ENCODE data around the gene FCN1. TPM values are rescaled to one million over a fixed set of nuclear protein-coding genes. Genes with fewer than 3 reads are reported as not detected.

FCN1 gene
- total RNA-seq (10 to 100 TPM in 1 of 2 donors, 1 to 10 TPM in 1; 1.2 to 13.8 TPM), polyA plus RNA-seq (ENCODE audit: insufficient read length in 2 of 2) (under 1 TPM; 0.08 to 0.53 TPM)
- long read RNA-seq, donor 1: 0 reads
- long read RNA-seq, donor 2: 0 reads
- long read RNA-seq, donor 3: 0 reads
- long read RNA-seq, donor 4, partial matches to known transcripts: 0 of 2 reads
- long read RNA-seq, donor 4, other reads (novel, unspliced or antisense): 0 of 2 reads

DNA sequence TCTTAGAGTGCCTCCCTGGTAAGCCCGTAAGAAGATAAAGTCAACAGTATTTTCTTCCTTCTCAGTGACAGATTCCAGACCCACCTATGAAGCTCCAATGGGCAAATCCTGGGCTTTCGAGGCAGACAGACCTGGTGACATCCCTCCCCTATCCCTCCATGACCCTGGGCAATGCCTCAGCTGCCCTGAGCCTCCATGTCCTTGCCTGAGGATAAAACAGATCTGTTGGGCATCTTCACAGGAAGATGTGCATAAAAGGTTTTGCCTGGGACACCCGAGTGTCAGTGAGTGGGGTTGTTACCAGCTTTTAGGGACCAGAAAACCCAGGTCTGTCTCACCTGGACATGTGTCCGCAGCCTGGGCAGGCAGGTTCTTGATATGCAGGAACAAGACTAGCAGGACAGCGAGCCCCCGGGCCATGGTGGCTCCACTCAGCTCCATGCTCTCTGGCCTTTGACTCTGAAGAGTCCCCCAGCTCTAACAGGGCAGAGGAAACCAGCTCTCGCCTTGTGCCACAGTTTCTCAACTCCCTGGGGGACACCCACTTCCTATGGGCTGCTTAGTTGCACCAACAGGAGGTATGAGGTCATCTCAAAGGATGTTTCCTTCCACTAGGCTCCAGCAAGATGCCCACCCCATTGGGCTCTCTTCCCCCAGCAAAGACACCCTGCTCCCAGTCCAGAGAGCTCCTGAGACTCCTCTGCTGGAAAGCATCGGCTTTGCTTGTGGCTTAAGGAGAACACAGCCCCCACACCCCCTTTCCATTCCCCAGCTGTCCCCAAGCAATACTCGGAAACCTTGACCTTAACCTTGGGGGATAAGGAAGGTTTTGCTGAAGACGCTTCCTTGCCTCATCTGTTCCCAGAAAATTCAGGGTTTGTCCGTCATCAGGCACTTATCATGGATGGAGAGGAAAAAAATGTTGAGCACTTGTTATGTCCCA is at the start of gene FCN1:
FCN1 (minus strand) TSS at position 482 of the 943 bp plus-strand sequence; CDS start at position 441, 41 bp downstream.
- H3K9me3 ChIP-seq (ENCODE audit: control insufficient read depth, insufficient read depth, low read length): peaks cover 4% of the 10 kb centered on the region
- WGBS (ENCODE audit: insufficient coverage): 86% methylated on average over 7 of the region's 11 CpGs
- no peaks in the 10 kb centered on the region for H3K27me3 ChIP-seq (ENCODE audit: control insufficient read depth, insufficient read depth, low read length)

DNA sequence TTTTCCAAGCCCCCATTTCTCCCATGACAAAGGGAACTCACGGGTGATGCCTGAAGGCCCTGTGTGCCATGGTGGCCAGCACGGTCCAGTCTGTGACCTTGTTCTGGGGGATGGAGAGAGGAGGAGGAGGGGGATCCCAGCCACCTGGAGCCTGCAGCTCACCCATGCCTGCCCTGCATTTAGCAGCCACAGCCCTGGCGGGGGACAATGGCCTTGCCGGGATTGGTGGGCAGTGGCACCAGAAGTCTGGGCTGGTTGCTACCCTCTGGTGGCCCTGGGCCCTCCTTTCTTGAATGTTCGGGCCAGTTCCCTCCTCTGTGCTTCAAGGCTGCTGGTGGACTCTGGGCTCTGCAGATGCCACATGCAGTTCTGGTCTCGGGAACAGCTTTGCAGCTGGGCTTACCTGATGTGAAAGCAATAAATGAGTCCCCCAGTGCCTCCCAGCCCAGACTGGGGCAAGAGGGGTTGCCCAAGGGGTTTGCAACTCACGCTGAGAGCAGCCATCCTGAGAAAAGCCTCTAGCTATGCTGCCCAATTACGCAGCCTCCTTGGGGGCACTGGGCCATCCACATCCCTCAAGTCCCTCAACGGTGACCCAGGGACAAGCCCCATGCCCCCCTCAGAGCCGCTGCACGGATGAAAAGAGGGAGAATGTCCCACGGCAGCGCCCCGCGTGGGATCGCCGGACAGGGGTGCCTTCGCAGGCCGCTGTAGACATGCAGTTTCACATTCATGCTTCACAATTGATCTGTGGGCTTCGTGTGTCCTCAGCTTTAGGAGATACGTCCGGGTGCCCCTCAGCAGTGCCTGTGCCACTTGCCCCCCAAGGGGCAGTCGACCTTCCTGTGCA is 49.2 kb upstream of the FCN1 start:
- H3K27me3 ChIP-seq (ENCODE audit: control insufficient read depth, insufficient read depth, low read length): no peaks in the 10 kb centered on the region

More for the DNA sequence above, at the start of gene FCN1:
- Histone ChIP-seq H3K4me3 (ENCODE audit: low read depth, low read length) (no peak within 1 kb of the TSS), H3K36me3 (ENCODE audit: control insufficient read depth, insufficient read depth, low read length) (no peaks in the 10 kb centered on the region), H3K4me1 (ENCODE audit: control insufficient read depth, insufficient read depth, low read length) (no peaks in the 10 kb centered on the region), H3K27ac (ENCODE audit: low read depth, low read length) (no peak within 1 kb of the TSS)
- no peak for DNase-seq (ENCODE audit: low read depth in 4 of 6, low spot score in 6 of 6)

DNA sequence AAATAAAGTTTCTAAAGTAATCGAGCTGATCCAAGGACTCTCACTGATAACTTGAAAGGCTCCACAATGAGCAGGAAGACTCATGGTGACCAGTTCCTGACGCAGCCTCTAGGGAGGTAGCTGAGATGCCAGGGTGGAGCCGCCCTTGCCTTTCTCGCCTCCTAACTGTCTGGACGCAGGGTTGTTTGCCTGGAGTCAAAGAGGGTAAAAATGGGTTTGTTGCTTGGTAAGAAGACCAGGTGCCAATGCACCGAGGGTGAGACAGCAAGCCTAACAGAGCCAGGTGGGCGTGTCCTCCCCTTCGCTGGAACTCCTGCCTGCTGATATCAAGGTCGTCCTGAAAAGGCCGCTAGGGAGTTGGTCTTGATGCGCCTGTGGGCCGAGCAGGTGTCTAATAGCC is 48.6 kb upstream of the FCN1 start:
- Histone ChIP-seq H3K4me3 (ENCODE audit: low read depth, low read length) (no peak overlapping the region), H3K27me3 (ENCODE audit: control insufficient read depth, insufficient read depth, low read length) (no peaks in the 10 kb centered on the region), H3K27ac (ENCODE audit: low read depth, low read length) (no peak overlapping the region), H3K9me3 (ENCODE audit: control insufficient read depth, insufficient read depth, low read length) (no peaks in the 10 kb centered on the region), H3K4me1 (ENCODE audit: control insufficient read depth, insufficient read depth, low read length) (peaks cover 22% of the 10 kb centered on the region), H3K36me3 (ENCODE audit: control insufficient read depth, insufficient read depth, low read length) (no peaks in the 10 kb centered on the region)
- DNase-seq (ENCODE audit: low read depth in 4 of 6, low spot score in 6 of 6): no peak
- 81% methylated on average over 9 of the region's 12 CpGs for WGBS (ENCODE audit: insufficient coverage)

More for the DNA sequence above, 49.2 kb upstream of the FCN1 start:
- H3K36me3 ChIP-seq (ENCODE audit: control insufficient read depth, insufficient read depth, low read length): no peaks in the 10 kb centered on the region
- H3K9me3 ChIP-seq (ENCODE audit: control insufficient read depth, insufficient read depth, low read length): no peaks in the 10 kb centered on the region
- 89% methylated on average over 23 of the region's 23 CpGs for WGBS (ENCODE audit: insufficient coverage)
- peaks cover 19% of the 10 kb centered on the region for H3K4me1 ChIP-seq (ENCODE audit: control insufficient read depth, insufficient read depth, low read length)
- H3K4me3 ChIP-seq (ENCODE audit: low read depth, low read length): no peak overlapping the region
- no peak for DNase-seq (ENCODE audit: low read depth in 4 of 6, low spot score in 6 of 6)
- H3K27ac ChIP-seq (ENCODE audit: low read depth, low read length): no peak overlapping the region

DNA sequence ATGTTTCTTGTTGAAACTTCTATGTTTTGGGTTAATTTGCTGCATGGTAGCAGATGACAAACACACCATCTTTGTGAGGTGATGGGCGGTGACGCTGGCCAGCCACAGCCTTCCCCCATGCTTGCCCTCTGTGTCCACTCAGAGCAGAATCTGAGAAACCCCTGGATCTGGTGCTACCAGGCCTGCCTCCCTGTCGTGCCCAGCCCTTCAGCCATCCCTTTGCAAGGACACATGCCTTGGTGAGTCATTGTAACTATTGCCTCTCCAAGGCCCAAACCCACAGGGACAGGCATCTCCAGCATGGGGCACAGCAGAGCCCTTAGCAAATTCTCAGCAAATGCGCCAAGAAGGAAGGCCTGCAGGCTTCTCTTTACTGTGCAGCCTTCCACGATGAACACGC is 48.1 kb upstream of the FCN1 start:
- WGBS (ENCODE audit: insufficient coverage): 87% methylated on average over 6 of the region's 6 CpGs
- H3K36me3 ChIP-seq (ENCODE audit: control insufficient read depth, insufficient read depth, low read length): no peaks in the 10 kb centered on the region
- no peak overlapping the region for H3K27ac ChIP-seq (ENCODE audit: low read depth, low read length)
- no peaks in the 10 kb centered on the region for H3K27me3 ChIP-seq (ENCODE audit: control insufficient read depth, insufficient read depth, low read length)
- H3K4me1 ChIP-seq (ENCODE audit: control insufficient read depth, insufficient read depth, low read length): peaks cover 26% of the 10 kb centered on the region
- no peaks in the 10 kb centered on the region for H3K9me3 ChIP-seq (ENCODE audit: control insufficient read depth, insufficient read depth, low read length)
- no peak overlapping the region for H3K4me3 ChIP-seq (ENCODE audit: low read depth, low read length)
- no peak for DNase-seq (ENCODE audit: low read depth in 4 of 6, low spot score in 6 of 6)

DNA sequence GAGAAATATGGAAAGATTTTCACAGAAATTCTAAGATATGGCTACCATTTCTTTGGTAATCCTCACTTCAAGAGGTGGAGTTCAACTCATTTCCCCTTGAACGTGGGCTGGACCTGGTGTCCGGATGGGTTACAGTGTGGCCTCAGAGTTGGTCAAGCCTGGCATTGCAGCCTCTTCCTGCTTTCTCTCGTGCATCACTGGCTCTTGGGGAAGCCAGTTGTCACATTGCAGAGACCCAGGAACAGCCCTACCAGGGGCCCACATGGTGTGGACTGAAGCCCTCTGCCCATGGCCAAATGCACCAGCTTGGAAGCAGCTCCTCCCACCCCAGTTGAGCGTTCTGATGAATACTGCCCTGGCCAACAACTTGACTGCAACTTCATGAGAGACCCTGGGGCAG is 47.7 kb upstream of the FCN1 start:
- Histone ChIP-seq H3K27ac (ENCODE audit: low read depth, low read length) (no peak overlapping the region), H3K9me3 (ENCODE audit: control insufficient read depth, insufficient read depth, low read length) (no peaks in the 10 kb centered on the region), H3K36me3 (ENCODE audit: control insufficient read depth, insufficient read depth, low read length) (no peaks in the 10 kb centered on the region), H3K4me1 (ENCODE audit: control insufficient read depth, insufficient read depth, low read length) (peaks cover 30% of the 10 kb centered on the region), H3K27me3 (ENCODE audit: control insufficient read depth, insufficient read depth, low read length) (no peaks in the 10 kb centered on the region), H3K4me3 (ENCODE audit: low read depth, low read length) (no peak overlapping the region)
- WGBS (ENCODE audit: insufficient coverage): 84% methylated on average over 3 of the region's 4 CpGs
- no peak for DNase-seq (ENCODE audit: low read depth in 4 of 6, low spot score in 6 of 6)

DNA sequence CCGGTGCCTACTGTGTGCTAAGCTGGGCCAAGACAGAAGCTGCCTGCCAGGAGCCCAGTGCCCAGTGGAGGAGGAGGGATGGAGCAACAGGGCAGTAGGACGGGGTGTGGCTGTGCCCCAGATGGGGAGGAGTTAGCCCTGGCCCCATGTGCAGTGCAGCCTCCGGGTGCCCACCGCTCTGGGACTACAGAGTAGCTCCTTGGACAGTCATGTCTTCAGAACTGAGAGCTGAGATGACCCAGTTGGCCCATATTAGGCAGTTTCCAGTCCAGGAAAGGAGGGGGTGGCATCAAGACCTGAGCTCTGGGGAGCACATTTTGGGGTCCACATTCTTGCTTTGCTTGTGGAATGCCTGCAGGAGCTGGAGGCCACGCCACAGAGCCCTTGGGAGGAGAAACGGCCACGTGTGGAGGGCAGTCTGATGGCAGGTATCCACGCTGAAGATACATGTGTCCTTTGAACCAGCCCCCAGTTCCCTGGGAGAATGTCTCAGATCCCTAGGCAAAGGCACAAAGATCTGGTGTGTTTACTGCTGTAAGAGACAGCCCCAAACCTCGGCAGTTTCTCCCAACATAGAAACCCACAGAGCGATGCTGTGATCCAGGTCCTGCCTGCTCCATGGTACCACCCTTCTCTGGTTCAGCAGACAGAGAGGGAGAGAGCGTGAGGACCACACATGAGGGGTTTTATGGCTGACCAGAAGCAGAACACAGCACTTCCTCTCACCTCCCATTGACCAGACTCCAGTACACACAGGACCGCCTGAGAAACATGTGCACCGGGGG is 46.8 kb upstream of the FCN1 start:
- DNase-seq (ENCODE audit: low read depth in 4 of 6, low spot score in 6 of 6): no peak
- Histone ChIP-seq H3K27me3 (ENCODE audit: control insufficient read depth, insufficient read depth, low read length) (no peaks in the 10 kb centered on the region), H3K4me1 (ENCODE audit: control insufficient read depth, insufficient read depth, low read length) (peaks cover 30% of the 10 kb centered on the region), H3K9me3 (ENCODE audit: control insufficient read depth, insufficient read depth, low read length) (no peaks in the 10 kb centered on the region), H3K4me3 (ENCODE audit: low read depth, low read length) (no peak overlapping the region), H3K27ac (ENCODE audit: low read depth, low read length) (no peak overlapping the region), H3K36me3 (ENCODE audit: control insufficient read depth, insufficient read depth, low read length) (peaks cover under 1% of the 10 kb centered on the region)
- WGBS (ENCODE audit: insufficient coverage): 95% methylated on average over 8 of the region's 13 CpGs

DNA sequence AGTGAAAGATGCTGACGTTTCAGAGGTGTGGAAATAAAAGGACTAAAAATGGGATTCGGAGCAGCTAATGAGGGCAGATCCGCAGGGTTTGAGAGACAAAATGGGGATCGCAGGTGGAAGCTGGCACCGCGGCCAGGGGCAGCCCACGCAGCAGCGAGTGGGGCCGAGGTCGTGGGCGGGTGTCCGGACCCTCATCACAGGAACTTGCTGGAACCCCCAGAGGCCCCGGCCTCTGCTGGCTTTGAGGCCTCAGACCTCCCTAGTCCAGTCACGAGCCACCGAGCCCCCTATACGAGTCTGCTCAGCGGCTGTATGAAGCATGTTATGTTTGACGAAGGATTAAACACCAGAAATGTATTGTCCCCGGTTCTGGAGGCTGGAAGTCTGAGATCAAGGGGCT is 45.8 kb upstream of the FCN1 start:
- Histone ChIP-seq H3K27ac (ENCODE audit: low read depth, low read length) (no peak overlapping the region), H3K9me3 (ENCODE audit: control insufficient read depth, insufficient read depth, low read length) (no peaks in the 10 kb centered on the region), H3K4me3 (ENCODE audit: low read depth, low read length) (no peak overlapping the region), H3K4me1 (ENCODE audit: control insufficient read depth, insufficient read depth, low read length) (peaks cover 28% of the 10 kb centered on the region), H3K27me3 (ENCODE audit: control insufficient read depth, insufficient read depth, low read length) (no peaks in the 10 kb centered on the region), H3K36me3 (ENCODE audit: control insufficient read depth, insufficient read depth, low read length) (peaks cover 3% of the 10 kb centered on the region)
- DNase-seq (ENCODE audit: low read depth in 4 of 6, low spot score in 6 of 6): no peak
- 94% methylated on average over 18 of the region's 19 CpGs for WGBS (ENCODE audit: insufficient coverage)

DNA sequence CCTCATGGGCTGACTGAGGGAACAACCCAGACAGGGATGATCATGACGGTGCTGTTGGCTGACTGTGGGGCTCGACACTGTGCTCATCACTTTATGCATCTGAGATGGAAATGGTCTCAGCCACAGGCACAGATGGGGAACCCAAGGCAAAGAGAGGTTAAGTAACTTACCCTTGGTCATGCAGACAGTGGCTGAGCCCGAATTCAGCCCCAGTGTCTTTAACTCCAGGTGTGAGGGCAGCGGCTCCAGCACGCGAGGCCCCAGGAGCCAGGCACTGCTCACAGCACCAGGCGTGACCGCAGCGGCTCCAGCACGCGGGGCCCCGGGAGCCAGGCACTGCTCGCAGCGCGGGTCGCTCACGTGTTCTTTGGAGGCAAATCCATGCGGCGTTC is 45.3 kb upstream of the FCN1 start:
- Histone ChIP-seq H3K4me3 (ENCODE audit: low read depth, low read length) (no peak overlapping the region), H3K4me1 (ENCODE audit: control insufficient read depth, insufficient read depth, low read length) (peaks cover 23% of the 10 kb centered on the region), H3K36me3 (ENCODE audit: control insufficient read depth, insufficient read depth, low read length) (peaks cover 3% of the 10 kb centered on the region), H3K27me3 (ENCODE audit: control insufficient read depth, insufficient read depth, low read length) (no peaks in the 10 kb centered on the region), H3K27ac (ENCODE audit: low read depth, low read length) (no peak overlapping the region), H3K9me3 (ENCODE audit: control insufficient read depth, insufficient read depth, low read length) (no peaks in the 10 kb centered on the region)
- 93% methylated on average over 12 of the region's 19 CpGs for WGBS (ENCODE audit: insufficient coverage)
- no peak for DNase-seq (ENCODE audit: low read depth in 4 of 6, low spot score in 6 of 6)
